Measurements from ENCODE around the gene MBNL1.

DNA sequence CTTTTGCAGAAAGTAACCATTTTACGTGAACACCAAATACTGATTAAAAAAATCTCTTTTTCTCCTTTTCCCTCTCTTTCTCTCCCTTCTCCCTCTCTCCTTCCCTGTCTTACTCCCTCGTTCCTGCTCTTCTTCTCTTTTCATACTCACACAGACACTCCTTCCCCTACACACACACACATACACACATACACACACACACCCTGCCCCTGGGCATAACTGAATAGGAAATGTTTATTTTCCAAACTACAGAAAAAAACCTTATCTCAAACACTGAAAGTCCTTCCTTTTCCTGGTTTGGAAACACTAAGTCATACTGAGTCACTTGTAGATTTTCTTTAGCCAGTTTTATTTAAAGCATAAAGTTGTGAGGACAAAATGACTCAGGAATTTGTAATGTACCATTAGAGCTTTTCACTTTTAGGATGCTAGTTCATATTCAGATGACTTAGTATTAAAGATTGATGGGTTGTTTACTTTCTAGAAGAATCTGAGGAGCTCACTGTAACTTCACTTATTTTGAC lies 62.4 kb downstream of the MBNL1 start:
- TF ChIP-seq, protein P1, sequence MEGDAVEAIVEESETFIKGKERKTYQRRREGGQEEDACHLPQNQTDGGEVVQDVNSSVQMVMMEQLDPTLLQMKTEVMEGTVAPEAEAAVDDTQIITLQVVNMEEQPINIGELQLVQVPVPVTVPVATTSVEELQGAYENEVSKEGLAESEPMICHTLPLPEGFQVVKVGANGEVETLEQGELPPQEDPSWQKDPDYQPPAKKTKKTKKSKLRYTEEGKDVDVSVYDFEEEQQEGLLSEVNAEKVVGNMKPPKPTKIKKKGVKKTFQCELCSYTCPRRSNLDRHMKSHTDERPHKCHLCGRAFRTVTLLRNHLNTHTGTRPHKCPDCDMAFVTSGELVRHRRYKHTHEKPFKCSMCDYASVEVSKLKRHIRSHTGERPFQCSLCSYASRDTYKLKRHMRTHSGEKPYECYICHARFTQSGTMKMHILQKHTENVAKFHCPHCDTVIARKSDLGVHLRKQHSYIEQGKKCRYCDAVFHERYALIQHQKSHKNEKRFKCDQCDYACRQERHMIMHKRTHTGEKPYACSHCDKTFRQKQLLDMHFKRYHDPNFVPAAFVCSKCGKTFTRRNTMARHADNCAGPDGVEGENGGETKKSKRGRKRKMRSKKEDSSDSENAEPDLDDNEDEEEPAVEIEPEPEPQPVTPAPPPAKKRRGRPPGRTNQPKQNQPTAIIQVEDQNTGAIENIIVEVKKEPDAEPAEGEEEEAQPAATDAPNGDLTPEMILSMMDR (IDR thresholded peaks at IDR 0.05), result no peak
- TF ChIP-seq POLR2A (IDR thresholded peaks at IDR 0.05), result no peak
